Activated naive CD8-positive, alpha-beta T cell treated with anti-CD3 and anti-CD28 coated beads, Interleukin-2, amount 50 U/mL, for 16 hours (primary cell): ENCODE measurements around the gene TTLL5.

Source experiments
- DNase-seq: peaks from one replicate; pipeline ENCODE4 v3.0.0-alpha.2; 2020; ENCODE audit warnings: low read depth, low spot score

The TTLL5 gene

DNA sequence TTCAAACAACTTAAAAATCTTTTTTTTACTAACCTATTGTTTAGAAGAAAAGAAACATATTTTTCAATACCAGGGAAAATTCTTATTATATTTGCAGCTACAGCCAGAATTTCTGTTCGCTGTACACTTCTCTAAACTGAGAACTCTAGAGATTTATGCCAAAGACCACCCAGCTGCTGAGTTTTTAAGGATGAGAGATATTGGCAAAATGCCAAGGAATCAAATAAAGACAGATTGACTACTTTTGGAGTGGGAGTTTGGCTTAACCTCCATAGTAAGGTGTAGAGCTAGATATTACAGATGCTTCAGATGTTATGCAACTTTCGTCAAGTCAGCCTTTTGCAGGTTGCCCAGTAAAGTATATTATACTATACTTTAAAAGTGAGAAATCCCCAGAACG is 71.8 kb downstream of the TTLL5 start:
- no peak for DNase-seq

DNA sequence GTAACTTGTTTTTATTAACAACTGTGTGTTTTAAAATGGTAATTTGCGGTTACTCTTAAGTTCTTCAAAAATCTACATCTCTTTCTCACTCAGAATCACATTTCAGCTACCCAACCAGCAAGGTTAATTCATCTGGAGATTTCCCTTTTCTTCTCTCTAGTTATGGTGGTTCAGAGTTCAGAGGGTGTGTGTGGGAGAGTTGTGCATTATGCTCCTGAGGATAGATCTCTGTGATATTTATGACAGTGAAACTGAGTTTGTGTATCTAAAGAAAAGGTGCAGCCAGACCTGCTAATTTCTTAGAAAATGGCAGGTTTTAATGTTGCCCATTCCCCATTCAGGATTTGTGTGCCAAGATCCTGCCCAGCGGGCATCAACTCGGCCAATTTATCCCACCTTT is 73.8 kb downstream of the TTLL5 start:
- DNase-seq = no peak

DNA sequence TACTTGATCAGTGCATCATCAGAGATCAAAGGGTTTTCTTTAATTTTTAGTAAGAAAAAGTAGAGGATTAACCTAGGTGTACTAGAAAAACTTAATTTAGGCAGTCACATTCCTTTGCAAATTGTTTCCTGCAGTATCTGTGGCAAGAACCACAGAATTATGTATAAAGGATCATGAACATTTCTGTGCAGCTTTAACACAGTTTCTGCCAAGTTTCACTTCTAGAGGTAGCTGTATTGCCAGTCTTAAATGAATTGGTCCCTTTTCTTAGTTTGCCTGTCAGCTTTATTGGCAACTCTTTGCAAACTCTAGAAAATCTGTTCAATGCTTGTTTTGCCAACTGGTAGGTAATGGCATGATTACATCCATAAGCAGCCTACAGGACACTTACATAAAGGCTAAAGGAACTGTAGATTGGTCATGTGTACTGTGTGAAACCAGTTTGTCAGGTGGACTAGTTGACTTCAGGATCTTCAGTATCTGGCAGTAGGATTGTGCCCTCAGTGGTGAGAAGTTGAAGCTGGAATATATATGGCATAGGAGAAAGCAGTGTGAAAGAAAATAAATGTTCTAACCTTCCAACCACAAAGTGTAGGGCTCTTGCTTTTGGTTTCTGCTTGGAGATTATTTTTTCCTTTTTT is 75.9 kb downstream of the TTLL5 start:
- no peak for DNase-seq

GRCh38 chr14:75738192-75738591 is 77.1 kb downstream of the TTLL5 start:
- DNase-seq = no peak

- DNase-seq = no peak
Observed at GRCh38 chr14:75742867-75743266, 81.8 kb downstream of the TTLL5 start.

DNA sequence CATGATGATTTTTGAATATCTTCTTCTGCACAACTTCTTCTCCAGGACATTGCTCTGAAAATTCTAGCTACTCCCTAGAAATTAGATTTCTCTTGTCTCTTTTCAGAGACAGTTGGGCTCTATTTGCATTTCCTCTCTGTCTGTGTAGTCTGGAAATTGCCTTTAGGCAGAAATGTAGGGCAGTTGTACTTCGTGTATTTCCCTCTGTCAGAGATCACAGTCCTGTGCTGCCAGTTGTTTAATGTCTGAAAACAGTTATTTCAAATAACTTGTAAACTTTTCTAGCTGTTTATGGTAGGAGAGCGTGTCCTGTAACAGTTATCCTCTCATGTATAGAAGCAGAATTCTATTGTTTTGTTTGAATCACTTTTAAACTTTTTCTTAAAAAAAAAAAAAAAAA is 86.9 kb downstream of the TTLL5 start:
- DNase-seq = no peak

DNA sequence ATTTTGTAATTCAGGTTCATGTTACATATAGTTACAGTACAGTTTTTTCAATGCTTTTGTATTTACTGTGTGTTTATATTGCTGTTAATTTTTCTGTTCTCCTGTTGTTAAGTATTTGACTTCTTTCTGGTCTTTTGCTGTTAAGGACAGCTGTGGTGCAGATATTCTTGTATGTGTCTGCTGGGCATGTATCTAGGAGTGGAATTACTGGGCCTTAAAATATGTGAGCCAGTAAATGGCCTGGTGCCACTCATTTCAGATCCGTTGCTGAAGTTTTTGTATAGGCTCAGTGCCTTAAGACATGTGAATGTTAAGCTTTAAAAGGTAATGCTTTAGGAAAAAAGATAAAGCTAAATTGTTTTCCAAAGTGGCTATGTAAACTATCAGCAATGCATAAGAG is 87.3 kb downstream of the TTLL5 start:
- no peak for DNase-seq

DNA sequence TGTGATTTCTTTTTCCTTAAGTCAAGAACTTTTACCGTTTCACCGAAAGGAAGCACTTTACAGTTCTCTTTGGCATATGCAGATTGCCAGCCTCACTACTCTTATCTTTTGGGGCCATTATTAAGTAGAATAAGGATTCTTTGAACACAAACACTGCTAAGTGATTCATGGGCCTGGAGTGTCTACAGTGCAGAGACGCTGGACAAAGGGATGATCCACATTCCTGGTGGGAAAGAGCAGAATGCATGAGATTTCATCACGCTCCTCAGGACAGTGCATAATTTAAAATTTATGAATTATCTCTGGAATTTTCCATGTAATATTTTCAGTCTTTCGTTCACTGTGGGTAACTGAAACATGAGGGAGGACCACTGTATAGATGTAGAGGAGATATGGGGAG is 90.2 kb downstream of the TTLL5 start:
- no peak for DNase-seq

- no peak for DNase-seq
Observed at GRCh38 chr14:75752086-75752485, 91.0 kb downstream of the TTLL5 start.

DNA sequence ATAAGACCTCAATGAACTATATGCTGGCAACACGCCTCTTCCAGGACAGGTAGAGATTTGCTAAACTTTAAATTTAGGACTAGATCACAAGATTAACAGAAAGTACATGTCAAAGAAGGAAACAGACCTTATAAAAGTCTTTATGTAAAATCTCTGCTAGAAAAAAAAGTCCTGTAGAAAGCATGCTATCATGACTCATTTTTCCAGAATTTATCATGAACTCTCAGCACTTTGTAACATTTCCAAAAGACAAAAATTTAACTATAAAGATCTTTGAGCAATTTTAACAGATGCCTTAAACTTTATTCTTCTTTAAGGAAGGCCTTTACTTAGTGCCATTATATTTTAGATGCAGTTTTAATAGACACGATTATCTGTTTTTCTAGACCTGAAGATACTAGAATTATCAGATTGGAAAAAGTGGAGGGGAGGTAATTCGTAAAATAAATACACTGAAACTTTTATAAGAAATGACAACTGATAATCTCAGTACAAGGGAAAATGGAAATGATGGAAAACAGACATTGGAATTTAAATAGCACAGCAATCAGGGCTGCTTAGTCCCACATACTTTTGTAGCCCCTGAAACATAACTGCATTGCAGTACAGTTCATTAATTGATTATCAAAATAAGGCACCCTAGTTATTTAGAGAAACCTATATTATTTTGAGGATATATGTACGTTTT is 92.0 kb downstream of the TTLL5 start:
- no peak for DNase-seq

DNA sequence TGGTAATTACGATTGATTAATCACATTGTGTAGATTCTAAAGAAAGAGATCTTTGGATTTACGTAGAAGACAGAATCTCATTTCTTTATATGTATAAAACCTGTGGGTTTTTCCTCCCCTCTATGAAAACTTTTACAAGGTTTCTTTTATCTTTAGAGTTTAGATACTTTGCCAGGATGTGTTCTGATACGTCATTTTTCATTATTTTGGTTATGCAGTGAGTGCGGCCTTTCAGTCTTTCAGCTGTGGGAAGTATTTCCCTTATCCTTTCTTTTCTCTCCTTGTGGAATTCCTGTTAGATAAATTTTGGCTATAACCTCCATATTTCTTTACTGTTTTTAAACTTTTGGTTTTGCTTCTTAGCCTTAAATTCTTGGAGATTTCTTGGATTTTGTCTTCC is 92.7 kb downstream of the TTLL5 start:
- no peak for DNase-seq

DNA sequence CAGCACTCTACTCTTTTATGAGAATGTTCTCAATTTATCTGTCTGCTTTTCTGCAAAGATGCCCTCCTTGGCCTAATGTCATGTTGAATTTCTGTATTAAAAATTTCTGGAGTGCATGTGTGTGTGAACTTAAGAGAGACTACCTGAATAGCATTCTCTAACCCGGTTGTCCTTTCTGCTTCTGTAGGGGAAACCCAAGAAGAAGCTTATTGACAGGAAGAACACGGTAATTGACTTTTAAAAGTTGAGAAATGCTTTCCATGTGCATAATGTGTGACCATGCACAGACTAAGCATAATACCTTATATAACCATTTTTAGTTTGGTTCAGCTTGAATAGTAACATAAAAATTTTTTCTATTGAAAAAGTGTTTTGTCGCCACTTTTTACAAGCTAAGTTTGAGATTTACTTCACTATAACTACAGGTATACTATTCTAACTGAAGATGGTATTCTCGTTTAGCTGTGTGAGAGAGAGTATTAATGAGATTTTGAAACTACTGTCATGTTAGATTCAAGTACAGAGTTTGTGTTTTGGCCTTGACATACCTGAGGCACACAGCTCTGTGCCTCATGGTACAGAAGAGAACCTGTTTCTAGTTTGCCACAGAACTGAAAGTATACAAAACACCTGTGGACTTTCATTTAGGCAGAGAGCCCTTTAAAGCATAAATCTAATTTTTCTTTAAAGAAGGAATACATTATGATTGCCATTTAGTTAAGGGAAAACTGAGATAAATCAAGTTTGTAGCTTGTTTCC is 96.8 kb downstream of the TTLL5 start:
- no peak for DNase-seq

GRCh38 chr14:75764020-75764419 is 103.0 kb downstream of the TTLL5 start:
- no peak for DNase-seq

- DNase-seq = no peak
Observed at GRCh38 chr14:75769047-75769685, 108.1 kb downstream of the TTLL5 start.

DNA sequence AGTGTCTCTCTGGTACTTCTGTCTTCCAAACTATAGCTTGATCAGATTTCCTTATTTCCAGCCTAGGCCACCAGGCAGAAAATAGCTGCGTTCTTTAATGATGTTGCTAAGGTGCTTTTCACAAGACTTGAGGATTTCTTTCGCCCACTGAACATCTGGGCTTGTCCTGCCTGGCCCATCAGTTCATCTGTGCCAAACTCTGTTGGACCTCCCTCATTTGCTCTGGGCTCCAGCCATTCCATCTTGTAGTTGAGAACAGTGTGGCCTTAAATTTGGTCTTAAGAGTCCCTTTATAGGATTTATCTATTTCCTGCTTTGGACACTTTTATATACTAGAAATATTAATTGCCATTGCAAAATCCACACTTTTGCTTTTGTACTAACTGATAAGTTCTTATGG is 109.6 kb downstream of the TTLL5 start:
- DNase-seq = no peak

DNA sequence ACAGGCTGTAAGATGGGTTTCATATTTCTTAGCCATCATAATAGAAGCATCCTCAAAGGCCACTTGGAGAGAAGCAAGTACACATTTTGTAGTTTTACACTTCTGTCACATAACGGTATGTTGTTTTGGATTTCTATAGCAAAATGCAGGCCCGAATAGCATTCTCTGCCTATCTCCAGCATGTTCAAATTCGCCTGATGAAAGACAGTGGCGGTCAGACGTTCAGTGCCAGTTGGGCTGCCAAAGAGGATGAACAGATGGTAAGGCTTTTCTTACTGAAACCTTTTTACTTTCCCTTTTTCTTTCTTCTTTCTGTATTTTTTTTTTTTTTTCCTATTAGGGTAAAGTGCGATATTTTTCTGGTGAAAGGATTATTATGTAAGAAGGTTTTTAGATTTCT is 110.5 kb downstream of the TTLL5 start:
- DNase-seq = no peak

- no peak for DNase-seq
Observed at GRCh38 chr14:75773046-75773445, 112.0 kb downstream of the TTLL5 start.

- DNase-seq = no peak
Observed at GRCh38 chr14:75781096-75781495, 120.0 kb downstream of the TTLL5 start.

DNA sequence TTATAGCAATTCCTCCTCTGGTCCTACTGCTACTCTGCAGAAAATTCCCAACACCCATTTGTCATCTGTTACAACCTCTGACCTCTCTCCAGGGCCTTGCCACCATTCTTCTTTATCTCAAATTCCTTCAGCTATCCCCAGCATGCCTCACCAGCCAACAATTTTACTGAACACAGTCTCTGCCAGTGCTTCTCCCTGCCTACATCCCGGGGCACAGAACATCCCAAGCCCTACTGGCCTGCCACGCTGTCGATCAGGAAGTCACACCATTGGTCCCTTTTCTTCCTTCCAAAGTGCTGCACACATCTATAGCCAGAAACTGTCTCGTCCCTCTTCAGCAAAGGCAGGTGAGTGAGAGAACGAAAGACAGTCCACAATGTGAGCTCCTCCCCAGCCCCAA is 122.1 kb downstream of the TTLL5 start:
- DNase-seq = no peak

GRCh38 chr14:75783602-75784313 is 122.7 kb downstream of the TTLL5 start:
- DNase-seq = no peak

DNA sequence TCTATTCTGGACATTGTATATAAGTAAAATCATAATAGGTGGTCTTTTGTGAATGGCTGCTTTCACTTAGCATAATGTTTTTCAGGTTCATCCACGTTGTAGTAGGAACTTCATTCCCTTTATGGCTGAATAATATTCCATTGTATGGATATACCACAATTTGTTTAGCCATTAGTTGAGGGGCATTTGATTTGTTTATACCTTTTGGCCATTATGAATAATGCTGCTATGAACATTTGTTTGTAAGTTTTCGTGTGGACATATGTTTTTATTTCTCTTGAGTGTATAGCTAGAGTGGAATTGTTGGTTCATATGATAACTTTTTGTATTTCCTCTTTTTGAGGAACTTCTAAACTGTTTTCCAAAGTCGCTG is 123.3 kb downstream of the TTLL5 start:
- no peak for DNase-seq

GRCh38 chr14:75793806-75794205 is 132.8 kb downstream of the TTLL5 start:
- DNase-seq = no peak
